GM18526 (cell line): ENCODE results near the gene EEF1B2.

Experiments
- POLR2A ChIP-seq: IDR thresholded peaks from 3 replicates; pipeline ENCODE4 v1.6.1; 2011; ENCODE audit not compliant: insufficient read length; ENCODE audit errors: extremely low read depth

EEF1B2 gene

DNA sequence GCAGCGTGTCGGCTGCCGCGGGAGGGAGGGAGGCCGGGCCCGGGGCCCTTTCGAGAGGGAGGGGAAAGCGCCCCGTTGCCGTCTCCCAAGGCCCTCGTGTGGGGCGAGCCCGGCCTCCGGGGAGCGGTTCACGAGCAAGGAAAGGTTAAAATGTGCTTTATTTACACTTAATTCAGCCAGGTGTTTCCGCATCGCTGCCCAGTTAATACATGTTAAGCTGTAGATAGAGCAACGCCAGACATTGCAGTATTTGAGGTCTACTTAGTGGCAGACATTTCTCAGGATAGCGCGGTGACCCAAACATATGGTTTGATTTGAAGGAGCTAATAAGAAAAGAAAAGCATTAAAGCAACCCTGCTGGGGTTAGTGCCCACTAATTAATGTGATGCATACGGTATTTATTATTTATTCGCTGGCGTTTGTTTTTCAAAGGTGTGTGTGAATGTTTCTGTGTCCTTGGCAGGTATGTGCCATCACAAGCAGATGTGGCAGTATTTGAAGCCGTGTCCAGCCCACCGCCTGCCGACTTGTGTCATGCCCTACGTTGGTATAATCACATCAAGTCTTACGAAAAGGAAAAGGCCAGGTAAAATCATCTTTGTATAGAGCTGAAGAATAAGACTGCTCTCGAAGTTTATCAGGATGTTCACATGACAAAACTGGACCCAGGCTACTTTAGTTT, 571 bp downstream of the EEF1B2 start:
- TF ChIP-seq POLR2A: no peak

DNA sequence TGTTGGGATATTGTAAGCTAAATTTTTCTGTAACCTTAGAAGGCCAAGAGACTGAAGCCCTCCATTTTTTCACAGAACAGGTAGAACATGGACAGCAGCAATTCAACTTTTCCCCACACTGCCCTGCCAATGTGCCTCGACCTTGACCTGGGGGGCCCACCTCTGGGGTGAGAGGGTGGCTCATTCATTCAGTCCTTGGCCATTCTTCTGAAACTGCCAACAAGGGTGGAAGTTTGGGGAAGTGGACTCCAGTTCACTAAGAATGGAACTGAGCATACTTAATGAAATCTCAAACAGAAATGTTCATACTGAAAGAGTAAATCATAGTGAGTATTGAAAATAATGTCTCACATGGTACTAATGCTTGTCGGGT, 1.1 kb downstream of the EEF1B2 start:
- TF ChIP-seq POLR2A: no peak

DNA sequence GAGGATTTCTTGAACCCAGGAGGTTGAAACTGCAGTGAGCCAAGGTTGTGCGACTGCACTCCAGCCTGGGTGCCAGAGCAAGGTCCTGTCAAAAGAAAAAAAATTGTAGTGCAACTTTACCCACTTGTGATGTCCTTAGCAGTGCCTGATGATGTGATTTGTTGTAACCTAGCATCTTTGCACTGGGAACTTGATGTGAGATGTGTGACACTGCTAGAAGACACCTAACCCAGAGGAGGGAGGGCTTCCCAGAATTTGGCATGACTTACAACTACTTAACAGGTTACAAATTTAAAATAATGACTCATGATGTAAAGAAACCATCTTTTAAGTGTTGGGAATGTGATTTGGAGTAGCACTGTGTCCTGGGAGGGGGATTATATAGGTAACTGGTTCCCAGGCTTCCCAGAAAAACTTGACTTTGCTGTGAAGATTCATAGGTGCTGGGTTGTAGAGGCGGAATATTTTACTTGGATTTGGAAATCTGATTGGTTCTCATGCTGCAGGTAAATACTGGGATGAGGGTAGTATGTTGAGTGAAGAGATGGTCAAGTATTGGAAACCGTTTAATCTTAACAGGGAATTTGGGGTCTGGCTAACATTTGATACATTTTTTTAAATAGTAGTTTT, 3.7 kb downstream of the EEF1B2 start:
- no peak for TF ChIP-seq POLR2A

DNA sequence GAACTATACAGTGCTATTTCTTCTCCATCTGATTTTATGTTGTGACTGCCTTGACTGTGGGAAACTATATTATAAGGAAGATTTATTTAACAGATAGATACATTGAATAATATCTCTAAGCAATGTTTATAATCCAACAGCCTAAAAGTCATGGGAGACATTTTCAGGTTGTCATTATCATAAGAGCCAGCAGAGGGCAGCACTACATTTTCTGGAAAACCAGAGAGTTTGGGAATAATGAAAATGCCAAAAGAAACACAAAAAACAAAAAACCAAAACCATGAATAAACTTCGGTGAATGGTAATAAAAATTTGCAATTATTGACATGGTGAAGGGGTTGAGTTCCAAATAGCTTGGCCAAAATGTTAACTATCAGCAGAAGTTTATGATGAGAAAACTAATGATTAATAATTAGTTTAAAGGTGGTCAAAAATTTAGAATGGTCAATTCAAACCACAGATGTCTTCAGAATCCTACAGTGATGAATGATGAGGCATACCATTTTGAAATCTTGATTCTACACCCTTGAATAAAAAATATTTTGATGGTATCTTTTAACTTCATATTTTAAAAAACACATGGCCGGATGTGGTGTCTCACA, 4.7 kb downstream of the EEF1B2 start:
- no peak for TF ChIP-seq POLR2A

DNA sequence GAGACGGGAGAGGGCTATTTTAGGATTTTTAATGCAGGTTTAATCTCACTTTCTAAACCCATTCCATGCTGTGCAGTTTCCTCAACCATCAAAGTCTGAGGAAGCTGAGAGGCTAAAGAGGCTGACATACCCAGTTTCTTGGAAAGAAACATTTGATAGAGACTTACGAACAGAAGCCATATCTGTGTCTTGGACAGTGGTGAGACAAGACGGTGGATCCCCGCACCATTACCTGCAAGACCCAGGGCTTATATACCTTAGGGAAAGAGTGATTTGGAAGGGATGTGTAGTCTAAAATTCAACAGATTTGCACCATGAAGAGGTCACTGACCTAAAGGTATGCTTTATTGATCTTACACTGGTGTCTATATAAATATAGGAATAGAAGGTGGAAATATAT, 13.5 kb downstream of the EEF1B2 start:
- no peak for TF ChIP-seq POLR2A

DNA sequence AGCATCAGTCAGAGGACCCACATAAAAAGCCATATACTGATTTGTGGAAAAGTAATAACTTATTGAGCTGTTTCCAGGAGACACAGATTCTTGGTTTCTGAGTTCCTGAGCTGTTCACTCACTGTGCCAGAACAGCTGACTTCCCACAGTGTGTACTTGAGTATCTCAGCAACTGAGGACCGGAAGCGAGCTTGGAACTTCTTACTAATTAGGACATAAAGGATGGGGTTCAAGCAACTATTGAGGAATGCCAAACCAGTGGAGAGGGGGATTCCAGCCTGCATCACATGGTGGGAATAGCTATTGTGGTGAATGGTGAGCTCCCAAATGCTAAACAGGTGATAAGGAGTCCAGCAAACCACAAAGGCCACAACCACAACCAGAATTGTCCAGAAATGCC, 16.4 kb downstream of the EEF1B2 start:
- no peak for TF ChIP-seq POLR2A

DNA sequence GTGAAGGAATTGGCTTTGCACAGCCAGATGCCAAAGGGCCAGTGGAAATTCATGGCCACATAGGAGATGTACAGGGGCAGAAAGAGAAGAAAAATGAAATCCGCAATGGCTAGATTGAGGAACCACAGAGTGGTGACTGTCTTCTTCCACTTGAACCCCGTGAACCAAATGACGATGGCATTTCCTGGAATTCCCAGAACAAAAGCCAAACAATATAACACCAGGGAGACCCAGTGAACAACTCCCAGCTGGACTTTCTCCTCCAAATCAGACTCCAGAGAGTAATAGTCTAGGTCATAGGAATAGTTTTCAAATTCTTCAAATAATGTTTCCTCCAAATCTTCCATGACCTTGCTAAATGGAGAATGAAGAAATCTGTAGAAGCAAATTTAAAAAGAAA, 17.2 kb downstream of the EEF1B2 start:
- no peak for TF ChIP-seq POLR2A

DNA sequence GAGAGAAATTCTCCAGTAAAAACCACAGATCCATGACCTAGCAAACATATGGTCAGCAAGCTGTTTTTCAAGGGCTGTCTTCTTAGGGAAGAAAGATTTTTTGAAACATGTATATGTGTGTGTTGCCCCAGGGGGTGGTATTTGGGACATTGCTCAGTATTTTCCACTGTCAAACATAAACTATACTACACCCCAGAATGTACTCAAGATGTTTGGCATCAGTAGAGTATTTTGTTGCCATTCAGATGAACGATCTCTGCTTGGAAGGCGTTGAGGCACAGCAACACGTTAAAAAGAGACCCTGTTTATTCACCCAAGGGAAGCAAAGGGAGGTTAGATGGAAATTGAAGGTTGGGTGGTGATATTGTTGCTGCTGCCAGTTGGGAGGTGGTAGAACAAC, 30.0 kb downstream of the EEF1B2 start:
- TF ChIP-seq POLR2A: no peak

DNA sequence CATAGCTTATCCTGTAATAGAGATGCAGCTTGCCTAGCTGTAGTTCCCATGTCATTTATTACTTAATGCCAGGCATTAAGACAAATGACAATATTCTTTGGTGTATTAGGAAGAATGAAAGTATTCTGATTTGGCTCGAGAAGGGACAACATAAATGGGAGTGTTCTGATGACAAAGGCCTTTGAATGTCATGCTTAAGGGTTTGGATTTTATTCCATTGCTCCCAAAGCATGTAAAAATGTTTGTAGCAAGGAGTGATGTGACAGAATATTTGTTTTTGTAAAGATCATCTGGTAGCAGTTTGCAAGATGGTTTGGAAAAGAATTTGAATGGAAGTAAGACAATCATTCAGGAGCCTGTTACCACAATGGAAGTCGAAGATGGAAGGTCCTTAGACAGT, 30.4 kb downstream of the EEF1B2 start:
- no peak for TF ChIP-seq POLR2A

DNA sequence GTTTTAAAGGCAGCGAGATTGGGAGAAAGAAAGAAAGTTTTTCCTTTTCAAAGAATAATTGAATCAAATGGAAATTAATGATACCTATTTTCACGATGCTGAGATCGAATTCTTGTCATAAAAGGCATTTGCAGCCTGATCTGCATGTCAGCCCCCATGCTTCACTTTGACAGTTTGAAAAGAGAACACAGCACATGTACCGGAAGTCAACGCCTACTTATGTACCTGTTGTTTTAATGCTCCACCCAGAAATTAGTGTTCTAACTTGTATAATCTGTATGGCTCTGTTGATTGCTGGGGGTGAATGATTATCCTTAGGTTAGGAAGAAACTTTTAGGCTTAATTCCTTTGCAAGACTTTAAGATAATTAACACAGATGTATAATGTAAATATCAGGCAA, 31.0 kb downstream of the EEF1B2 start:
- no peak for TF ChIP-seq POLR2A

DNA sequence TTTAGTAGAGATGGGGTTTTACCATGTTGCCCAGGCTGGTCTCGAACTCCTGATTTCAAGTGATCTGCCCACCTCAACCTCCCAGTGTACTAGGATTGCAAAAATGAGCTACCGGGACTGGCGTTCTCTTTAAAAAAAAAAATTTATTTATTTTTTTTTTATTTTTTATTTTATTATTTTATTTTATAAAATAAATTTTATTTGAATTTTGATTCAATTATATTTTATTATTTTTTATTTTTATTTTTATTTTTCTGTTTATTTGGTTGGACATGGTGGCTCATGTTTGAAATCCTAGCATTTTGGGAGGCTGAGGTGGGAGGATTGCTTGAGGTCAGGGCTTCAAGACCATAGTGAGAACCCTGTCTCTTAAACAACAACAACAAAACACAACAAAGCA, 32.5 kb downstream of the EEF1B2 start:
- no peak for TF ChIP-seq POLR2A

DNA sequence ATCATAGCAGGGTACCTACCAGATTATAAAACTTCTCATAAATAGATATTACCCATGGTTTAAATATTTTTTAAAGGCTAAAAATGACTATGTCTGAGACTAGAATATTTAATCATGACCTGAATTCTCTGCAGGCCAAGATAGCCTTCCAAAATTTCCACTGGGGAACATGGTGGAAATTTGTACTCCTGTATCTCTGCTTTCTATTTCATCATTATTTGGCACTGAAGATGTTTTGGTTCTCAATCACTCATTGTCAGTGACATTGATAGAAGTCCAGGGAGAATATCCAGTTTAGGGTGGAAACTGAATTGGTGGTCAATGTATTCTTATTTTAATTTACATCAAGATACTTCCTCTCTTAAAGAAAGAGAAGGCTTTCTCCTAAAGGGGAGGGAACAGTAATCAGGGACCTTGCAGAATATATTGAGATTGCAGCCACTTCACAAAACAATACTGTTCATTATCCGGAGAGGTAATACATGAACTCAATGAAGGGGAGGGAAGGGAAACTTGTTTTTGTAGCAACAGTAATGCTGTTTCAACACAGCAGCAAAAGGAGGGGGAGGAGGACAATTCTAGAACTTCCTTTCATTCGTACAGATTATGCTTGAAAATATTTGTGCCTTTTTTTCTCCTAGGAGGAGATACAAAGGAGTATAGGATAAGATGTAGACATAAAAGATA, 34.1 kb downstream of the EEF1B2 start:
- no peak for TF ChIP-seq POLR2A

DNA sequence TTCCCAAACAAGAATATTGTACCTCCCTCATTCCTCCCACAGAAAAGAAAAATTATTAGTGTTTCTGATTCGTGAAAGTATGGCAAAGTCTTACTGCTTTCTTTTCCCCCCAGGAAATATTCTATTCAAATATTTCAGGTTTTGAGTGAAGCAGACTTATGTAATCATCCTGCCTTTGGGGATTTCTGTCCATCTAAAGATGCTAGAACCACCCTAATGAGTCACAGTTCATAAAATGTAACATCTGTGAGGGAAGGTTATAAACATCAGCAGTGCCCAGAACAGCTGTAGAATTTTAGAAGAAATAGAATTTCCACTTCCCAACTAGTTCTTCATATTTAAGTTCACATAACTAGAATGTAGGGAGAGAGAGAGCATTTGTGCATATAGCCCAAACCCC, 39.0 kb downstream of the EEF1B2 start:
- no peak for TF ChIP-seq POLR2A

DNA sequence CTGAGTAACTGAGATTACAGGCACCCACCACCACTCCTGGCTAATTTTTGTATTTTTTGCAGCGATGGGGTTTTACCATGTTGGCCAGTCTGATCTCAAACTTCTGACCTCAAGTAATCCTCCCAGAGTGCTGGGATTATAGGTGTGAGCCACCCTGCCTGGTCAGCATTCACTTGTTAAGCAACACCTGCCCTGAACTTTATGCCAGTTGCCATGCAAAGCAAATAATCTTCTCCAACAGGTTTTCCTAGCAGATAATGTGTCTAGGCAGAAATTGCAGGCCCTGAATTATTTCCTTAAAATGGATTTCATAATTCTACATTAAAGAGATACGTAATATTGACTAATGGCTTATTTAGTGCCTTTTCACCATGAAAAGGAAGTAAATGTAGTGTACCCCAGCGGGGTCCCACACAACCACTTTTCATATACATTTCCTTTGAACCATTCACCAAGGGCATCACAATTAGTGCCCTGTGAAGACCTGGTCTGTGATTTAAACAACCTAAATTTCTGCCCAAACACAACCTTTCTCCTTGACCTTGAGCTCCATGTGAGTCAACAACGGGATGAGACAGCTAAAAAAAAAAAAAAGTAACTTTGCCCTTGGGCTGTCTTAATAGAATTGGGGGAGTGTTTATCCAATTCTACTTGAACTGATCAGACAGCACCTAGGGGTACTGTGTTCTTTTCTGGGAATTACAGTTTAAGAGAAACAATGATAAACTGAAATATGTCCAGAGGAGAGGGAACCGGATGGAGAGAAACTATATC, 41.6 kb downstream of the EEF1B2 start:
- TF ChIP-seq POLR2A: no peak

DNA sequence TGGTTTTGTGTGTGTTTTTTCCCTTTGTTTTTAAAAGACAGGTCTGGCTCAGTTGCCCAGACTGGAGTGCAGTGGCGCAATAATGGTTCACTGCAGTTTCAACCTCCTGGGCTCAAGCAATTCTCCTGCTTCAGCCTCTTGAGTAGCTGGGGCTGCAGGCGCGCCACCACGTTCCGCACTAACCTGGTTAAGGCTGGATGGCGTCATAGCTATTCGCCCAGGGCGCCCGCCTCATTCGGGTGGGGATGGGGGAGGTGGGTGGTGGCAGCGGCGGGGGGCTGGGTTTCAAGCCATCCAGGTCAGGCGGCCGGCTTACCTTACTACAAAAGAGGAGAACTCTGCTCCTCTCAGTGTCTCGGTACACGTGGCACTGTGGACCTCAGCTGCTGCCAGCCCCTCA, 42.8 kb downstream of the EEF1B2 start:
- TF ChIP-seq POLR2A: no peak

DNA sequence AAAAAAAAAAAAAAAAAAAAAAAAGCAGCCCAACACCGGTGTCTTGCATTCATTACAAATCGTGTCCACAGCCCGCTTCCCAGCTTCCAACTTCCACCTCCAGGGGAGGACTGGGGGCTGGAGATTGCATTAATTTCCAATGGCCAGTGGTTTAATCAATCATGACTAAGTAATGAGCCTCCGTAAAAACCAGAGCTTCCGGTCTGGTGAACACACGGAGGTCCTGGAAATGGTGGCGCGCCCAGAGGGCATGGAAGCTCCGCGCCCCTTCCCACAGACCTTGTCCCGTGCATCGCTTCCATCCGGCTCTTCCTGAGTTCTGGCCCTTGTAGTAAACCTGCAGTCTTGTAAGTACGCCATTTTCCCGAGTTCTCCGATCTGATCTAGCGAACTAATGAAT, 43.6 kb downstream of the EEF1B2 start:
- TF ChIP-seq POLR2A: no peak

DNA sequence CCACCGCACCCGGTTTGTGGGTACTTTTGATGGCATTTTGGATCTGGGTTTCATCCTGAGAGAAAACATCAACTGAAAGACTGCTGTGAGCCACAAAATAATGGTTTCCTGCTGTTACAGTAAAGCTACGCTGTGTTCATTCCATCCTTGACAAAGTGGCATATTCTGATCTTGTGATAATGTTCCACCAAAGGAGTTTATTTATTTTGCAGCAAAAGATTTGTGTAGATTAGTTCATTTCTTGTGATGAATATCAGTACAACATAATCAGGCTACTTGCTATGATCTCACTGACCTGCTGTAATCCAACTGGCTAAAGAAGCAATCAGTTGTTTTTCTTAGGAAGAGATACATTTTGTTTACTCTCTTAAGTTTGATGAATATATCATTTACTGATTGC, 45.0 kb downstream of the EEF1B2 start:
- no peak for TF ChIP-seq POLR2A
